ENCODE measurements around the gene NPPC. TPM values are rescaled to one million over a fixed set of nuclear protein-coding genes. Genes with fewer than 3 reads are reported as not detected.

Gene NPPC
- total RNA-seq, 1 experiment from 2014 or later = not detected

GRCh38 chr2:231887756-231888155 lies 38.4 kb downstream of the NPPC start:
- no peak for DNase-seq (ENCODE audit: low read depth)

DNA sequence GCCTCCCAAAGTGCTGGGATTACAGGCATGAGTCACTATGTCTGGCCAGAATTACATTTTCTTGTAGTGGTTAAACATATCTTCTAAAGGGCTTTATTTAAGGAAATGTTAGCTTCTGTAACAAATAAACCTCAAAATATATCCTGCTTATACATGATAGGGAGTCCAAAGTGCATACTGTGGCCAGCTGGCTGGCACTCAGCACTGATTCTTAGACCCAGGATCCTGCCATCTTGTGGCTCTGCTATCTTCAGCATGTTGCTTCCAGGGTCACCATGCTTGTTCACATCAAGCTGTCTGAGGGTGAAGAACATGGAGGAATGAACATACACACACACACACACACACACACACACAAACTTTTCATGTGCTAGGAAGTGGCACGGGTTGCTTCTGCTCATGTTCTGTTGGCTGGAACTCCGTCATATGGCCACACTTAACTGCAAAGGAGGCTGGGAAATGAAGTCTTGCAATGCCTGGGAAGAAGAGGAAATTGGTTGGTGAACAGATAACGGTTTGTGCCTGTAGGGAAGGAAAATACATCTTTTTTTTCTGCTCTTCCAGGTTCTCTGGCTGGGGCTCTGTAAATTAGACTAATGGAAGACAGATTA lies 40.0 kb downstream of the NPPC start:
- no peak for DNase-seq (ENCODE audit: low read depth)

- no peak for DNase-seq (ENCODE audit: low read depth)
These were observed 41.6 kb downstream of the NPPC start for GRCh38 chr2:231884438-231885140.

DNA sequence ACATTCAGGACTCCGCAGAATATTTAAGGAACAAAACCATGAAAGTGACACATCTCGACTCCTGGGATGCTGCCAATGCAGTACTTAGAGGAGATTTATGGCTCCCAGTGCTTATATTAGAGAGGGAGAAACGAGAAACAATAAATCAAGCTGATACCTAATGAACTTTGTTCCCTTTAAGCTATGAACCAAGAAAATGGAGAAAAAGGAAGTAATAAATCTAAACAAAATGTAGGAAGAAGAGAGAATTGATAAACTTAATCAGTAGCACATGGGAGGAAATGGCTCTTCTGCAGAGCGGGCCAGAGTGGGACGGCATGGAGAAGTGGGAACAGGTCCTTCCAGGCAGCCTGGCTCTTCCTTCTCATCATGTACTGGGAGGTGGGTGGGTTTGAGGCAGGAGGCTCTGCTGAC lies 42.7 kb downstream of the NPPC start:
- peak; percentile 80 for DNase-seq (ENCODE audit: low read depth)

DNA sequence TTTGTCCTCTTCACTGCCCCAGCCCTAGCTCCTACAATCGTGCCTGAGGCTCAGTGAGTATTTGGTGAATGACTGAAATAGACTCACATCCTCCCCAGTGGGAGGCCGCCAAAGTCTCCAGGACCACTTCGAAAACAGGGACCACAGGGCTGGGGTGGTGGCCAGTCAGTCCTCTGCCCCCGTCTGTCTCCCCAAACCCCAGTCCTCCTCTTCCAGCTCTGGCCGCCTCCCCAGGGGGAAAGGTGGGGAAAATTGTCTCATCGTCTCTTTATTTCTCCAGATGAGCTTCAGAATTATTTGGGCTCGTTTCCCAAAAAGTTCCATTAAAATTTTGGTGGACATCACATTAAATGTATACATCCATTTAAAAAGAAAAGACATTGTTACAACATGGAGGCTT lies 43.5 kb downstream of the NPPC start:
- no peak for DNase-seq (ENCODE audit: low read depth)

DNA sequence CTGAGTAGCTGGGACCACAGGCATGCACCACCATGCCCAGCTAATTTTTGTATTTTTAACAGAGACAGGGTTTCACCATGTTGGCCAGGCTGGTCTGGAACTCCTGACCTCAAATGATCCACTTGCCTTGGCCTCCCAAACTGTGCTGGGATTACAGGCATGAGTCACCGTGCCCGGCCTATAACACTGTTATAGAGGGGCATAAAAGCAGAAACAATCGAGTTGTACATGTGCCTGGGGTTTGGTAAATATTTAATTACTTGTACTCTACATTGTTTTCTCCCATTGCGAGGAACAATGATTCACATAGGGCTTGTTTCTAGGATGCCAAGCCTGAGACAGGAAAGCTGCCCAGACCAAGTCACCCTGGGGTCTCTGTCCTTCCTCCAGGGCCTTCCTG lies 45.8 kb downstream of the NPPC start:
- peak; percentile 63 for DNase-seq (ENCODE audit: low read depth)

- DNase-seq (ENCODE audit: low read depth) = no peak
These were observed 47.0 kb downstream of the NPPC start for GRCh38 chr2:231879216-231879615.

DNA sequence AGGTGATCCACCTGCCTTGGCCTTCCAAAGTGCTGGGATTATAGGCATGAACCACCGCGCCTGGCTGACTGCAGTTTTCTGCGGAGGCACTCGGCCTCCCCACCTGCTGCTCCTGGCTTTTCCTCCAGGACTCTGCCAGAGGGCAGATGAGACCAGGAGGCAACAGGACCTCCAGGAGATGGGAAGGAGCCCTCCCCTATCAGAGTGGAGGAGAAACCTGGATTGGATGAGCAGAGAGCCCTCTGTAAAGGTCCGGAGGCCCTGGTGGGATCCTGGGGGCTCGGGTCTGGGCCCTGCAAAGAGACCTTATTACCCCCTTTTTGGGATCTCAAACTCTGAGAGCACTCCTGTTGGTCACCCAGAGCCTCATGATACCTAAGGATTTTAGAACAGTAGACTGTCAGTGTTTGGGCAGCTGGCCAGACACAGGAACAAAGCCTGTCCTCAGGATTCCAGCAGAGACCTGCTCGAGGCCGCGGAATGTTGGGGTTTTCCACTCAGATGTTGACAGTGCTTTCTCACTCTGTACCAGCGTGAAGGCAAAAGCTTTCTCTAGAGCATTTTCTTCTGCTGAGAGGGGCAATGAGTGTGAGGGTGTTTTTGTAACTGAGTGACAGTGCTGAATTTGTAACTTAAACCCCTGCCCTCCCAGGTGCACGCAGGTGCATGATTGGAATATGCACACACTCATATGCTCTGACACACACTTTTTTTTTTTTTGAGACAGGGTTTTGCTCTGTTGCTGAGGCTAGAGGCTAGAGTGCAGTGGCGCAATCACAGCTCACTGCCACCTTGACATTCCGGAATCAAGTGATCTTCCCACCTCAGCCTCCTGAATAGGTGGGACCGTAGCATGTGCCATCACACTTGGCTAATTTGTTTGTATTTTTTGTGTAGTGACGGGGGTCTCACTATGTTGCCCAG lies 48.4 kb downstream of the NPPC start:
- DNase-seq (ENCODE audit: low read depth) = peak; percentile 70

DNA sequence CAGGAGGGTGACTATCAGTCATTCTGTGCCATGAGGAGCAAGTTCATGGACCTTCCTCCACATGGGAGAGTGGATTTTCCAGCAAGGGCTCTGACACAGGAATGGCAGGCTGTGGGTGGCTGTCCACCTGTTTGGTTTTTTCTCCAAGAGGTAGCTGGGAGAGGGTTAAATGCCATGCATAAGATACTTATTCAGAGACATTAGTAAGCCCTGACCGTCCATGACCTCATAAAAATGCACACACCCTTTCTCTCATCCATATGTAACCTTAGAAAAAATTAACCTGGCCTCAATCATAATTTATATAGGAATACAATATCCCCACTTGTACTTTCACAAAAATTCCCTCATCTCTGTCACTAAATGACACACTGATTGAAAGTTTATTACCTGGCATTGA lies 51.3 kb downstream of the NPPC start:
- DNase-seq (ENCODE audit: low read depth) = no peak

Other genes starting within 250 kb of the NPPC start
- gene PTMA, start 217.9 kb downstream of the NPPC start, total RNA-seq (2014; rRNA removed; shearing (Covaris generic)) = 1,301 and 1,473 TPM in 2 replicates
- 61.5 and 67.0 TPM in 2 replicates for gene PDE6D, start 145.1 kb downstream of the NPPC start, total RNA-seq (2014; rRNA removed; shearing (Covaris generic))
- gene COPS7B, start 140.0 kb downstream of the NPPC start, total RNA-seq (2014; rRNA removed; shearing (Covaris generic)) = 15.5 and 20.8 TPM in 2 replicates
- gene DIS3L2, start 35.3 kb upstream of the NPPC start, total RNA-seq (2014; rRNA removed; shearing (Covaris generic)) = 7.4 and 10.6 TPM in 2 replicates

All from M059J (cell line).